Small intestine (tissue), 7 donors: ENCODE measurements around the gene ACBD7. TPM values are rescaled to one million over a fixed set of nuclear protein-coding genes. Genes with fewer than 3 reads are reported as not detected.

ENCODE experiments used
- DNase-seq, 2 donors: peaks; one replicate each; pipeline versions ENCODE4 v3.0.0 to v3.0.0-alpha.2; 2013
- FAIRE-seq: peaks from 2 replicates; lab custom pipeline; 2012; peaks lifted over from hg19 to GRCh38; lab: Jason Lieb, UNC
- H3K27ac ChIP-seq, 3 donors: one replicate each; pipeline ENCODE4 v1.5.1; 2013; ENCODE audit warnings: low read length in 2 of 3, mild to moderate bottlenecking in 2 of 3, control low read depth in 1 of 3, inconsistent platforms in 1 of 3, low read depth in 1 of 3, moderate library complexity in 1 of 3
- H3K27me3 ChIP-seq, 3 donors: one replicate each; pipeline ENCODE4 v1.6.1; 2013; ENCODE audit warnings: low read length in 3 of 3, inconsistent platforms in 1 of 3; ENCODE audit not compliant: control insufficient read depth in 3 of 3, insufficient read depth in 3 of 3
- H3K36me3 ChIP-seq, 3 donors: one replicate each; pipeline ENCODE4 v1.6.1; 2013; ENCODE audit warnings: low read length in 3 of 3, inconsistent platforms in 1 of 3, low read depth in 1 of 3, mild to moderate bottlenecking in 1 of 3, moderate library complexity in 1 of 3; ENCODE audit not compliant: control insufficient read depth in 3 of 3, insufficient read depth in 2 of 3
- H3K4me1 ChIP-seq, 3 donors: one replicate each; pipeline ENCODE4 v1.6.1; 2013; ENCODE audit warnings: low read length in 2 of 3, inconsistent platforms in 1 of 3, low read depth in 1 of 3, mild to moderate bottlenecking in 1 of 3, moderate library complexity in 1 of 3; ENCODE audit not compliant: control insufficient read depth in 3 of 3, insufficient read depth in 2 of 3
- H3K4me3 ChIP-seq, 3 donors: one replicate each; pipeline ENCODE4 v1.5.1; 2013; ENCODE audit warnings: low read length in 3 of 3, control low read depth in 1 of 3, inconsistent platforms in 1 of 3, low read depth in 1 of 3, mild to moderate bottlenecking in 1 of 3, moderate library complexity in 1 of 3
- H3K9me3 ChIP-seq, 2 donors: one replicate each; pipeline ENCODE4 v1.6.1; 2013; ENCODE audit warnings: low read depth in 1 of 2, low read length in 1 of 2; ENCODE audit not compliant: control insufficient read depth in 2 of 2, insufficient read depth in 1 of 2
- WGBS, 3 donors: extraction: QIAGEN DNeasy Blood & Tissue Kit; methylation state at CpG; one replicate each; pipeline ENCODE4 v1.1.7; 2013; 5-methylcytosine and 5-hydroxymethylcytosine counted together
- polyA plus RNA-seq, 4 donors: library from polyadenylated mRNA; stranded (reverse) in 3 of 4; unstranded in 1 of 4; fragments of 200-250 nt in 3 of 4; fragments of 120-200 nt in 1 of 4; gene quantifications; one replicate each; pipeline versions ENCODE4 v1.2.1 to v1.2.3, GENCODE V29; 2013
- donor health status: healthy with polysubstance abuse.
- donor health status: control.
- donor health status: control.
- donor health status: Bipolar disorder and iron deficiency.
- donor health status: healthy.

ACBD7 gene
- polyA plus RNA-seq, 4 donors: 0.79 to 1.4 TPM; not detected in 2

- DNase-seq (no peak), FAIRE-seq (no peak)
- WGBS, 3 donors: 75 to 77% (median 76%) methylated on average over 18 of the region's 18 CpGs
Measured at GRCh38 chr10:15083674-15084501, 4.7 kb downstream of the ACBD7 start.

DNA sequence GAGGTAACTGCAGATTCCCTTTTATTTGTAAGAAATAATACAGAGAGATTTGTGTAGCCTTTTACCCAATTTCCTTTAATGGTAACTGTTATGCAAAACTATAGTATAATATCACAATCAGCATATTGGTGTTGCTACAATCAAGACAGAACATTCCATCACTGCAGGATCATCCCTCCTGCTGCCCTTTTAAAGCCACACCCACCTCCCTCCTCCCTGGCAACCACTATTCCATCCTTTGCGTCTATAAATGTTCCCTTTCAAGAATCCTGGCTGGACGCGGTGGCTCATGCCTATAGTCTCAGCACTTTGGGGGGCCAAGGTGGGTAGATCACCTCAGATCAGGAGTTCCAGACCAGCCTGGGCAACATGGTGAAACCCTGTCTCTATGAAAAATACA, 13.2 kb downstream of the ACBD7 start:
- DNase-seq (no peak), FAIRE-seq (no peak)
- H3K4me1 ChIP-seq: no peaks in the 10 kb centered on the region
- no peak overlapping the region for H3K27ac ChIP-seq
- H3K9me3 ChIP-seq: peaks cover 0 to 12% of the 10 kb centered on the region in 2 donors
- no peaks in the 10 kb centered on the region for H3K27me3 ChIP-seq
- 91 to 93% (median 92%) methylated on average over 3 of the region's 3 CpGs for WGBS, 3 donors
- no peaks in the 10 kb centered on the region for H3K36me3 ChIP-seq
- no peak overlapping the region for H3K4me3 ChIP-seq

More at GRCh38 chr10:15083674-15084501, 4.7 kb downstream of the ACBD7 start:
- Histone ChIP-seq H3K36me3 (no peaks in the 10 kb centered on the region), H3K9me3 (no peaks in the 10 kb centered on the region), H3K27ac (peak overlapping the region in 2 of 3 donors; percentile 22 to 54), H3K4me1 (peaks cover 0 to 3% (median 0%) of the 10 kb centered on the region in 3 donors), H3K4me3 (peak overlapping the region in 2 of 3 donors; percentile 27 to 33), H3K27me3 (no peaks in the 10 kb centered on the region)

DNA sequence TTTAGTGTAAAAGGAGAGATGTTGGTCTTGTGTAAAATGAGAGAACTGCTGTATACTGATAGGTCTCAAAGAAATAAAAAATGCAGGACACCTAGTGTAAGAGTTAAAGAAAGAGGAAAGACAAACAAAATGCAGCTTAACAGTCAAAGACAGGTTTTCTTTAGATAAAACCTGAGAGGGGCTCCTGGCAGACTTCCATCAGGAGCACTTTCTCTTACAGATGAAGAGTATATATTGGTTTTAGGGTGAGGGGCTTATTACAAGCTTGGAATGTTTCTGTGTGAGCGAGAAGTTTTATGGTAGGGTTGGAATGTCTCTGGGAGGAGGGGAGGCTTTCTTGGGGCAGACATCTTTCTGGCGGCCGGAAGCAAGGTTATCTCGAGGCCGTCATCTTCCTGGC, 16.2 kb downstream of the ACBD7 start:
- DNase-seq: no peak
- Histone ChIP-seq H3K9me3 (peaks cover 0 to 12% of the 10 kb centered on the region in 2 donors), H3K4me1 (no peaks in the 10 kb centered on the region), H3K4me3 (no peak overlapping the region), H3K27me3 (no peaks in the 10 kb centered on the region), H3K27ac (no peak overlapping the region), H3K36me3 (no peaks in the 10 kb centered on the region)
- 93 to 97% (median 96%) methylated on average over 5 of the region's 5 CpGs for WGBS, 3 donors
- FAIRE-seq: no peak

DNA sequence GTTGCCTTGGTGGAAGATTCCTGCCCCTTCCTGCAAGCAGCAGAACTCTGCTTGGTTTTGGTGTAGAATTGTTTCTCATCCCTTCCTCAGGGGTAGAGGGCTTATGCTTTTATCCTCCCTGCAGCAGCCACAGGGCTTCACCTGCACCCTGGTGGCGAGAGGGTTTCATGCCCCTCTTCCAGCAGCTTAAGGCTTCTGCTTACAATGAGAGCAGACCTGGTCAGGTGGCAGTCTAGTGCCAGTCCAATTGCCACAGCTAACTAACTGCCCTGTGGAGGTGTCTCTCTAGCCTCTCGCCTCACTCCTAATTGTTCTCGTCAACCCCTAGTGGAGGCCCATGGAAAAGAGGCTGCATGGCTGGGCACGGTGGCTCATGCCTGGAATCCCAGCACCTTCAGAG, 19.3 kb downstream of the ACBD7 start:
- H3K27me3 ChIP-seq: no peaks in the 10 kb centered on the region
- H3K4me1 ChIP-seq: no peaks in the 10 kb centered on the region
- H3K4me3 ChIP-seq: no peak overlapping the region
- no peak for FAIRE-seq
- H3K9me3 ChIP-seq: peaks cover 0 to 18% of the 10 kb centered on the region in 2 donors
- H3K27ac ChIP-seq: no peak overlapping the region
- H3K36me3 ChIP-seq: no peaks in the 10 kb centered on the region
- WGBS, 3 donors: 64 to 75% (median 69%) methylated on average over 4 of the region's 4 CpGs
- DNase-seq: no peak

DNA sequence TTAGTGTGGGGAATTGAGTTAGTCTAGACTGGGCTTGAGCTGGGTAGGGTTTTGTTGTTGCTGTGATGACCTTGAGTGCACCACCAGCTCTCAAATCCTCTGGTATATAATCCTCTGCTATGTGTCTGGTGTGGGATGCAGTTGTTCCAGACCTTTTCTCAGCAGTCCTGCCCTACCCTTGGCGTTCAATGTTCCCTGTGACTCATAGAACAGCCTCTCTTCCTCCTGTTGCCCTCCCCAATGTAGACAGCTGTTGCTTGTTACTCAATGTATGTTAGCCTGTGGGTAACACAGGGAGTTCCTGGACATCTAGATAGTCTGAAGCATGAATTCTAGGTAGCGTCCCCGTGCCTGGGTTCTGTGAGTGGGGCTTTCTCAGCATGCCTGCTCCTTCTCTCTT, 19.8 kb downstream of the ACBD7 start:
- no peak for FAIRE-seq
- 72 to 81% (median 78%) methylated on average over 3 of the region's 3 CpGs for WGBS, 3 donors
- no peak for DNase-seq
- Histone ChIP-seq H3K4me1 (no peaks in the 10 kb centered on the region), H3K27me3 (no peaks in the 10 kb centered on the region), H3K36me3 (no peaks in the 10 kb centered on the region), H3K27ac (no peak overlapping the region), H3K4me3 (no peak overlapping the region), H3K9me3 (peaks cover 0 to 16% of the 10 kb centered on the region in 2 donors)

DNA sequence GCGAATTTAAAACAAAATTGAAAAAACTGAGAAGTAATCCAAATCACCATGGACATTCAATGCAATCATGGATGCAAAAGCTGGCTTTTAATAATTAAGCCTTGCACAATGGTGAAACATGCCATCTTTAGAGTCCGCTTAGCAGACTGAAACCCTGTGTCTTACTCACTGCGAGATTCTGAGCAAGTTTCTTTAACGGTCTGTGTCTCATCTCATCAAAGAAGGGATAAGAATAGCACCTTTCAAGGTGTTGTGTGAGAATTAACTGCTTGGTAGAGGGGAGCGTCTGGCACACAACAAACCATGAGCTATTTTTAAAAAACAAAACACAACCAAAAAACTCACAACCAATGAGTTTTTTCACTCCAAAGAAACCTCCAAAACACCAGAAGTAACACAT, 21.4 kb downstream of the ACBD7 start:
- FAIRE-seq: no peak
- H3K4me3 ChIP-seq: no peak overlapping the region
- H3K27ac ChIP-seq: no peak overlapping the region
- 87 to 91% (median 90%) methylated on average over 5 of the region's 5 CpGs for WGBS, 3 donors
- no peaks in the 10 kb centered on the region for H3K36me3 ChIP-seq
- H3K9me3 ChIP-seq: peaks cover 0 to 10% of the 10 kb centered on the region in 2 donors
- no peak for DNase-seq
- no peaks in the 10 kb centered on the region for H3K27me3 ChIP-seq
- no peaks in the 10 kb centered on the region for H3K4me1 ChIP-seq

- 75 to 85% (median 77%) methylated on average over 2 of the region's 2 CpGs for WGBS, 3 donors
- FAIRE-seq (no peak), DNase-seq (no peak)
- Histone ChIP-seq H3K36me3 (no peaks in the 10 kb centered on the region), H3K9me3 (peaks cover 0 to 15% of the 10 kb centered on the region in 2 donors), H3K4me1 (no peaks in the 10 kb centered on the region), H3K4me3 (no peak overlapping the region), H3K27ac (no peak overlapping the region), H3K27me3 (no peaks in the 10 kb centered on the region)
Measured at GRCh38 chr10:15060638-15061037, 27.9 kb downstream of the ACBD7 start.

DNA sequence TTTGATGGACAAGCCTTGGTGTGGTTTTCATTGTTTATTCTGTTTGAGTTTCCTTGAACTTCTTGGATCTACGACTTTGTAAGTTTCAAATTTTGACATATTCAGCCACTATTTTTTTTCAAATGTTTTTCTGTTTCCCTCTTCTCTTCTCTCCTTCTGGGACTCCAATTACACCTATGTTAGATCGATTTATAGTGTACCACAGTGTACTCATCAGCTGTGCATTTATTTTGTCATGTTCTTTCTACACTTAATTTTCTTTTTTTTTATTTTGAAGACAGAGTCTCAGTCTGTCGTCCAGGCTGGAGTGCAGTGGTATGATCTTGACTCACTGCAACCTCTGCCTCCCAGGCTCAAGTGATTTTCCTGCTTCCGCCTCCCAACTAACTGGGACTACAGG, 28.7 kb downstream of the ACBD7 start:
- Histone ChIP-seq H3K4me3 (no peak overlapping the region), H3K27ac (no peak overlapping the region), H3K9me3 (peaks cover 0 to 10% of the 10 kb centered on the region in 2 donors), H3K4me1 (no peaks in the 10 kb centered on the region), H3K36me3 (no peaks in the 10 kb centered on the region), H3K27me3 (no peaks in the 10 kb centered on the region)
- 77 to 90% (median 80%) methylated on average over 4 of the region's 4 CpGs for WGBS, 3 donors
- DNase-seq (no peak), FAIRE-seq (no peak)
